PFSK-1 (cell line): ENCODE results near the gene KCTD16.

Source experiments
- SIN3A ChIP-seq: IDR thresholded peaks from 2 replicates; pipeline ENCODE4 v1.6.1; 2012; ENCODE audit warnings: mild to moderate bottlenecking, low read length, moderate library complexity, borderline replicate concordance; ENCODE audit not compliant: insufficient read depth
- TF ChIP-seq, protein P1 (sequence below), 2 experiments: IDR thresholded peaks; 2 replicates each; pipeline versions ENCODE4 v1.6.1 to v1.8.0; 2011 to 2012; ENCODE audit warnings: low read depth in 2 of 2, low read length in 2 of 2, control low read depth in 1 of 2, inconsistent platforms in 1 of 2, mild to moderate bottlenecking in 1 of 2, moderate library complexity in 1 of 2; ENCODE audit not compliant: insufficient read depth in 1 of 2

DNA sequence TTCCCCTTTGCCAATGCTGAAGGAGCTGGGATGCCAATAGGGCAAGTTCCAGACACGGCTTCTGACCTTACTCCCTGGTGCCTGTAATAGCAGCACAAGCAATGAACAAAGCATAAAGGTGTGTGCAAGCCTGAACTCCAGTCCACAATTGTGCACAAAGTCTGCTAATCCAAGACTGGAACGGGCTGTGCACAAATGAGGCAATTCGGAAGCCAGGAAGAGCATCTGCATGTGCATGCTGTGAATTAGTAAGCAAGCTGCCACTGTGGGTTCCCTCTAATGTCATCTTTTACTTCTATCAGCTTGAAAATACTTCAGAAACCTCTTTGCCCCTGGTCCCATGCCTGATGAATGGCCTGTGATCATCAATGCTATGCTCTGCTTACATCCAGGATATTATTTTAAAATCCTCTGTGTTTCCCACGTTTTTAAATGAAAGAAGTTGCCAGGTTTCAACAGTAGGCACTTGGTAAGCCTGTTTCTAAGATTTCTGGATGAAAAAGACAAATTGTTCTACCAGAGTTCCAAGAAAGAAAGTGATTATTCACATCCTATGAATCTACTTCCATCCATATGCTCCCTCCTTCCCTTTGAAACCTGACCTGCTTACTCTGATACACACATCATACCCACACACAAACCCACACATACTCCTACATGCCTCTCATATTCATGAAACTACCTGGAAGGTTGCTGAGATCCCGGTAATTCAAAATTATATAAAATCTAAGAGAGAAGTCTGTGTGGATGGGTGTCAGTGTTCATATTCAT, 165.7 kb downstream of the KCTD16 start:
- TF ChIP-seq, protein P1, sequence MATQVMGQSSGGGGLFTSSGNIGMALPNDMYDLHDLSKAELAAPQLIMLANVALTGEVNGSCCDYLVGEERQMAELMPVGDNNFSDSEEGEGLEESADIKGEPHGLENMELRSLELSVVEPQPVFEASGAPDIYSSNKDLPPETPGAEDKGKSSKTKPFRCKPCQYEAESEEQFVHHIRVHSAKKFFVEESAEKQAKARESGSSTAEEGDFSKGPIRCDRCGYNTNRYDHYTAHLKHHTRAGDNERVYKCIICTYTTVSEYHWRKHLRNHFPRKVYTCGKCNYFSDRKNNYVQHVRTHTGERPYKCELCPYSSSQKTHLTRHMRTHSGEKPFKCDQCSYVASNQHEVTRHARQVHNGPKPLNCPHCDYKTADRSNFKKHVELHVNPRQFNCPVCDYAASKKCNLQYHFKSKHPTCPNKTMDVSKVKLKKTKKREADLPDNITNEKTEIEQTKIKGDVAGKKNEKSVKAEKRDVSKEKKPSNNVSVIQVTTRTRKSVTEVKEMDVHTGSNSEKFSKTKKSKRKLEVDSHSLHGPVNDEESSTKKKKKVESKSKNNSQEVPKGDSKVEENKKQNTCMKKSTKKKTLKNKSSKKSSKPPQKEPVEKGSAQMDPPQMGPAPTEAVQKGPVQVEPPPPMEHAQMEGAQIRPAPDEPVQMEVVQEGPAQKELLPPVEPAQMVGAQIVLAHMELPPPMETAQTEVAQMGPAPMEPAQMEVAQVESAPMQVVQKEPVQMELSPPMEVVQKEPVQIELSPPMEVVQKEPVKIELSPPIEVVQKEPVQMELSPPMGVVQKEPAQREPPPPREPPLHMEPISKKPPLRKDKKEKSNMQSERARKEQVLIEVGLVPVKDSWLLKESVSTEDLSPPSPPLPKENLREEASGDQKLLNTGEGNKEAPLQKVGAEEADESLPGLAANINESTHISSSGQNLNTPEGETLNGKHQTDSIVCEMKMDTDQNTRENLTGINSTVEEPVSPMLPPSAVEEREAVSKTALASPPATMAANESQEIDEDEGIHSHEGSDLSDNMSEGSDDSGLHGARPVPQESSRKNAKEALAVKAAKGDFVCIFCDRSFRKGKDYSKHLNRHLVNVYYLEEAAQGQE (IDR thresholded peaks at IDR 0.05; ENCODE audit: insufficient read depth in 1 of 2, low read depth in 2 of 2, low read length in 2 of 2): no peak
- TF ChIP-seq SIN3A: no peak
